ENCODE results near the gene KRT3. TPM values are rescaled to one million over a fixed set of nuclear protein-coding genes. Genes with fewer than 3 reads are reported as not detected.

Gene KRT3
- total and polyA plus RNA-seq, 2 donors (not counting 1 experiment from before 2014, with no cell fraction given): not detected

DNA sequence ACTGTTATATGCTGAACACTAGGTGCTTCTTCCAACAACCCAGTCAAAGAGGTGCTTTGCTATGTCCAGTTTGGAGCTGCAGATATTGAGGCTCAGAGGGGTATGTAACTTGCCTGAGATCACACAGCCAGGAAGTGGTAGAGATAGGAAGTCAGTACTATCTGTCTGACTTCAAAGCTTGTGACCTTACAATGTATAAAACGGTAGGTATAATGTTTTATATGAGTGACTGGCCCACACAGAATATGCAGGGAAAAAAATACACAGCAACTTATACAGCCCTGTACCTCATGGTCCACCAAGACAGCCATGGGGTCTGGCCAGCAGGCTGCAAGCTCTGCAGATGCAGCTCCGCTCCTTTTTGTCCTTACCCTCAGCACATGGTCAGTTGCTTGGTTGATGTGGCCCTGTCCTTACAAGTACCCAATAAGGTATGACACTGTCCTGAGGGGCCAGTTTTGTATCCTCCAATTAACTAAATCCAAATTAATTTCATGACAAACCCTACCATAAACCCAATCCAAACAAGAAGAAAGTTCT is 21.9 kb upstream of the KRT3 start:
- Mint-ChIP-seq H3K4me3 (no peak overlapping the region), H3K27ac (no peak overlapping the region), H3K4me1 (no peaks in the 10 kb centered on the region), H3K27me3 (peaks cover 26% of the 10 kb centered on the region), H3K9me3 (ENCODE audit: insufficient read depth) (no peaks in the 10 kb centered on the region)
- no peak for ATAC-seq (ENCODE audit: low read depth)
- TF ChIP-seq, protein P1, sequence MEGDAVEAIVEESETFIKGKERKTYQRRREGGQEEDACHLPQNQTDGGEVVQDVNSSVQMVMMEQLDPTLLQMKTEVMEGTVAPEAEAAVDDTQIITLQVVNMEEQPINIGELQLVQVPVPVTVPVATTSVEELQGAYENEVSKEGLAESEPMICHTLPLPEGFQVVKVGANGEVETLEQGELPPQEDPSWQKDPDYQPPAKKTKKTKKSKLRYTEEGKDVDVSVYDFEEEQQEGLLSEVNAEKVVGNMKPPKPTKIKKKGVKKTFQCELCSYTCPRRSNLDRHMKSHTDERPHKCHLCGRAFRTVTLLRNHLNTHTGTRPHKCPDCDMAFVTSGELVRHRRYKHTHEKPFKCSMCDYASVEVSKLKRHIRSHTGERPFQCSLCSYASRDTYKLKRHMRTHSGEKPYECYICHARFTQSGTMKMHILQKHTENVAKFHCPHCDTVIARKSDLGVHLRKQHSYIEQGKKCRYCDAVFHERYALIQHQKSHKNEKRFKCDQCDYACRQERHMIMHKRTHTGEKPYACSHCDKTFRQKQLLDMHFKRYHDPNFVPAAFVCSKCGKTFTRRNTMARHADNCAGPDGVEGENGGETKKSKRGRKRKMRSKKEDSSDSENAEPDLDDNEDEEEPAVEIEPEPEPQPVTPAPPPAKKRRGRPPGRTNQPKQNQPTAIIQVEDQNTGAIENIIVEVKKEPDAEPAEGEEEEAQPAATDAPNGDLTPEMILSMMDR (IDR thresholded peaks at IDR 0.05): no peak
- TF ChIP-seq EZH2 (IDR thresholded peaks at IDR 0.05; ENCODE audit: borderline replicate concordance, insufficient read depth, low read depth, low read length, poor library complexity, severe bottlenecking): no peak
- peaks cover 0 to 2% (median 0%) of the 10 kb centered on the region in 4 experiments for H3K27me3 ChIP-seq (replicated peaks in 1 of 4; ENCODE audit: control extremely low read depth in 1 of 4, control insufficient read depth in 3 of 4, insufficient read depth in 4 of 4, low read length in 3 of 4)
- H3K4me3 ChIP-seq (ENCODE audit: control extremely low read depth in 1 of 5, extremely low read depth in 1 of 5, insufficient read depth in 1 of 5, low read depth in 2 of 5, low read length in 4 of 5): no peak overlapping the region
- no peak overlapping the region for H2AFZ ChIP-seq (ENCODE audit: insufficient read depth, low read depth, low read length, poor library complexity, severe bottlenecking)
- H3K9ac ChIP-seq (ENCODE audit: low read length): no peak overlapping the region
- ChIA-PET POLR2A (no interaction called here), CTCF (no interaction called here)
- DNase-seq: no peak
- no peak overlapping the region for H3K4me2 ChIP-seq (replicated peaks; ENCODE audit: low read depth, low read length, poor library complexity, severe bottlenecking)
- no peak overlapping the region for H3K27ac ChIP-seq (ENCODE audit: low read length in 2 of 2)
- WGBS (ENCODE audit: insufficient coverage): 100% methylated on average over 1 of the region's 2 CpGs
- H3K36me3 ChIP-seq (replicated peaks in 1 of 2; ENCODE audit: control extremely low read depth in 1 of 2, control insufficient read depth in 1 of 2, extremely low read depth in 1 of 2, insufficient read depth in 2 of 2, low read length in 1 of 2): no peaks in the 10 kb centered on the region
- H3K9me3 ChIP-seq (ENCODE audit: control extremely low read depth in 1 of 3, control insufficient read depth in 2 of 3, insufficient read depth in 1 of 3, low read length in 2 of 3): no peaks in the 10 kb centered on the region
- H3K4me1 ChIP-seq (ENCODE audit: control insufficient read depth in 2 of 2, insufficient read depth in 2 of 2, low read length in 2 of 2): no peaks in the 10 kb centered on the region
- no peaks in the 10 kb centered on the region for H4K20me1 ChIP-seq (ENCODE audit: control insufficient read depth, insufficient read depth, low read length, poor library complexity, severe bottlenecking)
- H3K79me2 ChIP-seq (ENCODE audit: control insufficient read depth, insufficient read depth, low read length): no peaks in the 10 kb centered on the region
- intact Hi-C loops (cut with micrococcal nuclease): no loop called here

DNA sequence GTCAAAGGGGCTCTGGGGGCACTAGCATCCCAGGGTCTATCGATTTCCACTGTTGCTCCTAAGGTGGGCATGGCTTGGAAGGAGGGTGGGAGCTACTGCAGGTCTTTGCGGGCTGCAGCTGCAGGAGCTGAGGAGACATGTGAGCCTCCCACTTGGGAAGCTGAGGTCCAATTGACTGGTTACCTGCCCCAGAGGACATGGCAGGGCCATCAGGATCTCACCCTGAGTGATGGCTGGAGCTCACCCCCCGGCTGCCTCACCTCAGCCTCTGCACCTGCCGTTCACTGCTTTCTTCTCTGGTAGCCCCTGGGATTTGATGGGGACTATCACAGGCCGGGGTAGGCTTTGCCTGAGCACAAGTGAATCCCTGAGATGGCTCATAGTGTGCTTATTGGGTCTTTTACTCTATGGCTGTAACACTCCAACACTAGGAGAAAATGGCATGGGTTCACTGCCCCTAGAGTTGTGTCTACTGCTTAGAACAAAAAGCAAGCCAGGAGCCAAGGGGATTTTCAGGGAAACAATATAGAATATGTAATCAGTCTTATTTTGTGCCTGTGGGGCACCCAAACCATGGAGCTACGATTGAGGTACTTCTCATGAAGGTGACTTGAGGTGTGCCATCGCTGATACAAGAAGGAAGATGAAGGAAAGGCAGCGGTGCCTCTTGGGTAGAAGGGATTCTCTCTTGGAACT is 21.2 kb upstream of the KRT3 start:
- Histone ChIP-seq H3K79me2 (ENCODE audit: control insufficient read depth, insufficient read depth, low read length) (no peaks in the 10 kb centered on the region), H3K27ac (ENCODE audit: low read length in 2 of 2) (no peak overlapping the region), H3K4me1 (ENCODE audit: control insufficient read depth in 2 of 2, insufficient read depth in 2 of 2, low read length in 2 of 2) (no peaks in the 10 kb centered on the region), H3K9ac (ENCODE audit: low read length) (no peak overlapping the region), H3K27me3 (replicated peaks in 1 of 4; ENCODE audit: control extremely low read depth in 1 of 4, control insufficient read depth in 3 of 4, insufficient read depth in 4 of 4, low read length in 3 of 4) (peaks cover 0 to 2% (median 0%) of the 10 kb centered on the region in 4 experiments), H2AFZ (ENCODE audit: insufficient read depth, low read depth, low read length, poor library complexity, severe bottlenecking) (no peak overlapping the region), H3K4me2 (replicated peaks; ENCODE audit: low read depth, low read length, poor library complexity, severe bottlenecking) (no peak overlapping the region), H3K4me3 (ENCODE audit: control extremely low read depth in 1 of 5, extremely low read depth in 1 of 5, insufficient read depth in 1 of 5, low read depth in 2 of 5, low read length in 4 of 5) (no peak overlapping the region), H4K20me1 (ENCODE audit: control insufficient read depth, insufficient read depth, low read length, poor library complexity, severe bottlenecking) (no peaks in the 10 kb centered on the region), H3K9me3 (ENCODE audit: control extremely low read depth in 1 of 3, control insufficient read depth in 2 of 3, insufficient read depth in 1 of 3, low read length in 2 of 3) (no peaks in the 10 kb centered on the region), H3K36me3 (replicated peaks in 1 of 2; ENCODE audit: control extremely low read depth in 1 of 2, control insufficient read depth in 1 of 2, extremely low read depth in 1 of 2, insufficient read depth in 2 of 2, low read length in 1 of 2) (no peaks in the 10 kb centered on the region)
- POLR2A ChIA-PET: no interaction called here
- DNase-seq (no peak), ATAC-seq (ENCODE audit: low read depth) (no peak)
- Mint-ChIP-seq H3K9me3 (ENCODE audit: insufficient read depth) (no peaks in the 10 kb centered on the region), H3K4me3 (no peak overlapping the region), H3K4me1 (no peaks in the 10 kb centered on the region), H3K27me3 (peaks cover 26% of the 10 kb centered on the region), H3K27ac (no peak overlapping the region)
- 89% methylated on average over 7 of the region's 8 CpGs for WGBS (ENCODE audit: insufficient coverage)
- TF ChIP-seq, protein P1 (IDR thresholded peaks at IDR 0.05): no peak
- no peak for TF ChIP-seq EZH2 (IDR thresholded peaks at IDR 0.05; ENCODE audit: borderline replicate concordance, insufficient read depth, low read depth, low read length, poor library complexity, severe bottlenecking)
- intact Hi-C loops (cut with micrococcal nuclease): no loop called here
- CTCF ChIA-PET: no interaction called here
